IPS-11a (cell line): ENCODE data around the gene KCTD12.

Source experiments
- H3K4me3 ChIP-seq: one replicate; pipeline ENCODE4 v1.5.1; 2013; ENCODE audit warnings: low read depth, low read length, control low read depth

The KCTD12 gene

DNA sequence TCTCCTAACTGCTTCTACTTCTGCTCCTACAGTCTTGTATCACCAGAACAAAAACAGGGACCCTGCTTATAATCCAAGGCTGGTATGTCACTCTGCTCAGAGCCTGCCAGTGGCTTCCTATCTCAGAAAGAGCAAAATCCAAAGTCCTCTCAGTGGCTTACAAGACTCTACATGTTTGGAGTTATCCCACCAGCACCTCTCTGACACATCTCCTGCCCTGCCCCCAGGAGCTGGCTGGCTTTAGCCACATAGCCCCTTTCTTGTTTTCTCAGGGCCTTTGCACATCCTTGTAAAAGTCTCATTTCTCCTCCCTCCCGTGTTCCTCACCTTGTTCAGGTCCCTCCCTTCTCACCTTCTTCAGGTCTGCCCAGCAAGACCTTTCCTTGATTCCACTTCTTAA is 2.2 kb upstream of the KCTD12 start:
- no peak overlapping the region for H3K4me3 ChIP-seq

DNA sequence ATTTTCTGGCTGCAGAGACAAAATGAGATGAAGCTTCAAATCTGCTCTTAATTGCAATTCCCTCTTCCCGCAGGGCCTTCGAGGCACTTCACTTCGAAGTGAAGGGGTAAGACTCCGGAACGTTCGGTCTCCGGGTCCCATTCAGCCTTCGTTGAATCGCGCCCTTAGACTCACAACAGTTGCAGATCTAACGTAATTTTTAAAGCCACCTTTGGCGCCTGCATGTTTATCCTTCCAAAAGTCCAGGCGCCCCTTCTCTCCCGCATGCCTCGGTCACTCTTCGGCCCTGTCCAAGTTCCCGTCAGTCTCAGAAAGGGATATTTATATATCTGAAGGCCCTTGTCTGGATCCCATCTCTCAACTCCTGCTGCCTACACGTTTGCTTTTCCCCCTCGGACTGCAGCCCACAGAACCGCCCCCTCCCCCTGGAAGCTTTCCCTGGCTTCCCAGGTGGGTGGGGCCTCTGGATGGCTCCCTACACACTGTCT is 915 bp upstream of the KCTD12 start:
- H3K4me3 ChIP-seq = peak overlapping the region; percentile 63

DNA sequence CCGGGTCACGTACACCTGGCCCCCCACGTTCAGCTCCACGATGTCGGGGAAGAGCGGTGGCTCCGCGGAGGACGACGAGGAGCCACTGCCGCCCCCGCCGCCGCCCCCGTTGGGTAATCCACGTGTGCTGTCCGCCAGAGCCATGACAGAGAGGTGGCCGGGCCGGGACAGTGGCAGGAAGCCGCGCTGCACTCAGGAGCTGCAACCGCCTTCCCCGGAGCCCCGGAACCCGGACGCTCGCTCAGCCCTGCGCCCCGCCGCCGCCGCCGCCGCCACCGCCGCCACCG is 257 bp downstream of the KCTD12 start:
- H3K4me3 ChIP-seq = peak overlapping the region; percentile 56

- peak overlapping the region; percentile 56 for H3K4me3 ChIP-seq
These were observed 801 bp downstream of the KCTD12 start for GRCh38 chr13:76885203-76886004.

DNA sequence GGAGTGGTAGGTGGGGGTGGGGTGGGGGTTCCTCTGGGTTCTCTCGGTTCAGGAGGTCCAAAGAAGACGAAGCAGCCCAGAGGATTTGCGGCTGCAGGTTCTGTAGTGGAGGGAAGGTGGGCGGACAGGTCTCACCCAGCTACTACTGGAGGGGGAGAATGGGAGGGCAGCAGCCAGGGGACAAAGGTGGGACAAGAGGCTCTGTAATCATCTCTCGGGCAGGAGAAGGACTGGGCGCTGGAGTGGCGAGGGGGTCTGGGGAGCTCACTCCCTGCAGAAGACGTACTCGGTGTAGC is 1.4 kb downstream of the KCTD12 start:
- H3K4me3 ChIP-seq = peak overlapping the region; percentile 56

DNA sequence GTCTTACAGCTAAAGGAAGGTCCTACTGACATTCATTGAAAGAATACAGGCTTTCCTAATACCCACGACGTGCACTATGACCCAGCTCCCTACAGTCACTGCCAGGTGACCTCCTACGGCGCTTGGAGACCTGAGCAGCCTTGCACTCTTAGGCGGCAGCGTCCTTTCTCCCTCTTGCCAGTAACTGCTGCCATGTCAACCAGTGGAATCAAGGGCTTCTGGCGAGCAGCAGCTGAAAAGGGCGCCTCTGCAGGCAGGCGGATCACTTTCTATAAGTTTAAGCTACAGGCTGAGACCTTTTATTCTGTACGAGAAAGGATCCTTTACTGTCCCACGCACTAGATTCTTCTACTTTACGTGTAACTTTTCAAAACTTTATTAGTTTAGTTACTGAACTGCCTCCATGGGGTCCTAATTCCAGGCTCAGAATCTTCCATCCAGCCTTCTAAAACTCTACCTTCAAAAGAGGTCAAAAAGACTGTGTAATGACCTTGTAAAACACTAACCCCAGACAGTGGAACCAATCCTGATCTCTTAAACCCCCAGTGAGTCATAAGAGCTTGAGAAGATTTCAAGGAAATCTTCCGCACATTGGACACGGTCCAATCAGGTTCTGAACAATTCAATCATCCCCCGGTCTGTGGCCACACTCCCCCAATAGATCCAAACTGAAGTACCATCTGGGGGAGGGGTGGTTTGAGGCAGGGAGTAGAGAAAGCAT is 1.9 kb downstream of the KCTD12 start:
- H3K4me3 ChIP-seq = no peak overlapping the region

DNA sequence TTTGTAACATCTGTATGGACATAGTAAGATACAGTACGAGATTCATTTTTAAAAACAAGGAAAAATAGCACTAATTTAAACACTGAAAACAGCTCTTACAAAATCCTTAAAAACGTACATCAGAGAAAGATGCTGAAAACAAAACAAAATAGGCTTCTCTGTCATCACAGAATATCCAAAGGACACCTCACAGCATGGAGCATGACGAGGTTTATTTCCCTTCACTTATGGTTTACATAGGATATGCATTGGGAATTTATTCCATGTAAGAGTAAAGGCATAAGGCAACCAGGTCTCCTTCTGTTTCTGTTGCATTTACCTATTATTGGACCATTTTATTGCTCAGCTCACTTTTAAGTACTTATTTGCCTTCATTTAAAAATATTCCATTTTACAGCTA is 3.0 kb downstream of the KCTD12 start:
- no peak overlapping the region for H3K4me3 ChIP-seq

DNA sequence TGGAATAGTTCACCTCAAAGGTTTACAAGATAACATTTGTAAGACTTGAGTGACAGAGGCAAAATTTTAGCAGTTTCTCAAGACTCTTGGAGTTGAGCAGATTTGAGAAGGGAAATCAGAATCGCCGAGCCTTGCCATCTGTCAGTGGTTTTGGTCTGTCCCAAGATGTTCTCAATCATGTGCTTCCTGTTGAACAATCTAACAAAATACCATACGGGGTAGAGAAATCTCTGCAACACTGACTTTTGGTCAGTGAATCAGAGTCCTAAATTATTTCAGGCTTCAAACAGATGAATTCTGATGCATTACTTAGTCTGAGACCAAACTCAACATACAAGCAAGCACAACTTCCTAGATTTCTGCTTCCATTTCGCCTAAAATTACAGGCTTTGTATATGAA is 3.8 kb downstream of the KCTD12 start:
- no peak overlapping the region for H3K4me3 ChIP-seq

- no peak overlapping the region for H3K4me3 ChIP-seq
These were observed 6.3 kb downstream of the KCTD12 start for GRCh38 chr13:76879883-76880270.

- no peak overlapping the region for H3K4me3 ChIP-seq
These were observed 6.9 kb downstream of the KCTD12 start for GRCh38 chr13:76879203-76879882.

DNA sequence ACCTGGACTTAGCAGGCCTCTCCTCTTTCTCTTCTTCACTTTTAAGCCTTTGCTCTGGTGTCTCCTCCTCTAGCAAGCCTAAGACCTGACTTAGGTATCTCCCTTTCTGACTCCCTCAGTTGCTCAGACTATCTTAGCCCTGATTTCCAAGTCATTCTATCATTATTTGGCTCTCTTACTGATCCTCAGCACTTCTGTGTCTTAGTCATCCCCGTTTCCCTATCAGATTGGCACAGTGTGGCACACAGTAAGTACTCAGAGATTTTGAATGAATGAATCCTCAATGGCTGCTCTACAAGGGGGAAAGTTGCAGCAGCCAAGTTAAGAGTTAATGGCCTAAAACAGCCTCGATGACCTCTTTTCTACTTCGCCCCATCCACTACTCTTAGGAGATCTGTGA is 8.2 kb downstream of the KCTD12 start:
- no peak overlapping the region for H3K4me3 ChIP-seq

DNA sequence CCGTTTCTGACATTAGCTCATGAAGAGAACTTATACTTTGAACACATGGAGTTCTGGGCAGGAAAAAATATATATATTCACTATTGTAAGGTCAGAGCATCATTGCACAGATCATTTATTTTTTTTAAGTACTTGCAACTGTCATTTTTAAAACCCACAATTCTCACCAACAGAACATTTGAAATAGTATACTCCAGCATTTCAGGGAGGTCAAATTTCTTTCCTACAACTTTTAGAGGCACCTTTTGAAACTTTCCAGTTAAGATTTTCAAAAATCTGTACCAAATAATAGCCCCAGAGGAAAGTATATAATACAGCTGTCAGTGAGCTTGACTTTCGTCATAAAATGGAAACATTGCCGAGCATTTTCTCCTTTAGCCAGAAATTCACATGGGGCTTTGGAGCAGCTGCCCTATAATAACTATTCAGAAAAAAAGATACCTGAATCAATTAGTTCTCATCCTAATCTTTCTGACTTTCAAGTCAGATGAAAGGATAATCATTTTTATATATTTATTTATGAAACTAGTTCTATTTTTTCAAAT is 10.9 kb downstream of the KCTD12 start:
- no peak overlapping the region for H3K4me3 ChIP-seq

GRCh38 chr13:76874479-76874878 is 11.7 kb downstream of the KCTD12 start:
- no peak overlapping the region for H3K4me3 ChIP-seq

- no peak overlapping the region for H3K4me3 ChIP-seq
These were observed 12.8 kb downstream of the KCTD12 start for GRCh38 chr13:76873445-76873844.

- H3K4me3 ChIP-seq = no peak overlapping the region
These were observed 13.5 kb downstream of the KCTD12 start for GRCh38 chr13:76872675-76873074.

DNA sequence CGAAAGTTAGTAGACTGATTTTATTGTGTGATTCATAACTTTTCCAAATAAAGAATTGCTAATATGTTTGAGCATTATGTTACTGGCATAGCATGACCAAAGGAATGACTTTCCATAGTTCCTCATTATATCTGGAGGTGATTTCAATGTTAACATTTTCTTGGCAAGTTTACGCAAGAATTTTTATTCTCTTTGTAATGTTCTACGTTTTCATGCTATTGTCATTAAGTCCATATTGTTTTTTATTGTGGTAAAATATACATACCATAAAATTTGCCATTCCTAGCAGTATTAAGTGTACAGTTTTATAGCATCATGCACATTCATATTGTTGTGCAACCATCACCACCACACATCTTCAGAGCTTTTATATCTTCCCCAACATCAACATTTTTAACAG is 14.8 kb downstream of the KCTD12 start:
- H3K4me3 ChIP-seq = no peak overlapping the region

GRCh38 chr13:76868371-76868770 is 17.8 kb downstream of the KCTD12 start:
- H3K4me3 ChIP-seq = no peak overlapping the region

- H3K4me3 ChIP-seq = no peak overlapping the region
These were observed 20.2 kb downstream of the KCTD12 start for GRCh38 chr13:76865996-76866503.

DNA sequence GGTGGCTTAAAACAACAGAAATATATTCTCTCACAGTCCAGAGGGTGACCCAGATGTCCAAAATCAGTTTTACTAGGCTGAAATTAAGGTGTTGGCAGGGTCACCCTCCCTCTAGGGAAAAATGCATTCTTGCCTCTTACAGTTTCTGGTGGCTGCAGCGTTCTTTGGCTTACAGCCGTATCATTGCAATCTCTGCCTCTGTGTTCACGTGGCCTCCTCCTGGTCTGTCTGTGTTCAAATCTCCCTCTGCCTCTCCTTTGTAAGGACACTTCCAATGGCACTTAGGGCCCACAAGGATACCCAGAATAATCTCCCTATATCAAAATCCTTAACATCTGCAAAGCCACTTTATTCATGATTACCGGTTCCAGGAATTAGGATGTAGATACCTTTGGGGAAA is 21.1 kb downstream of the KCTD12 start:
- no peak overlapping the region for H3K4me3 ChIP-seq

- no peak overlapping the region for H3K4me3 ChIP-seq
These were observed 21.9 kb downstream of the KCTD12 start for GRCh38 chr13:76864259-76864658.

DNA sequence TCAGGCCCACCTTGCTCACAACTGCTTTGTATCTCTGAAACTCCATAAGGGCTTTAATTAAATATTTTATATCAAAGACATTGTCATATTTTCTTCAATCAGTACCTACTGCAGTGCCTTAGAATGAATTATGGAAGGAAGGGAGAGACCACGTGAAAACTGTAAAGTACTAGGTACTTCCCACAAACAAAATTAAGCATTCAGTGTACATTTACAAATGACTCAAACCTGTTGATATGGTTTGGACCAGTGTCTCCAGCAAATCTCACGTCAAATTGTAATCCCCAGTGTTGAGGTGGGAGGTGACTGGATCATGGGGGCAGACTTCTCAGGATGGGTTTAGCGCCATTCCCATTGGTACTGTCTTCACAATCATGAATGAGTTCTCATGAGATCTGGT is 23.2 kb downstream of the KCTD12 start:
- H3K4me3 ChIP-seq = no peak overlapping the region

DNA sequence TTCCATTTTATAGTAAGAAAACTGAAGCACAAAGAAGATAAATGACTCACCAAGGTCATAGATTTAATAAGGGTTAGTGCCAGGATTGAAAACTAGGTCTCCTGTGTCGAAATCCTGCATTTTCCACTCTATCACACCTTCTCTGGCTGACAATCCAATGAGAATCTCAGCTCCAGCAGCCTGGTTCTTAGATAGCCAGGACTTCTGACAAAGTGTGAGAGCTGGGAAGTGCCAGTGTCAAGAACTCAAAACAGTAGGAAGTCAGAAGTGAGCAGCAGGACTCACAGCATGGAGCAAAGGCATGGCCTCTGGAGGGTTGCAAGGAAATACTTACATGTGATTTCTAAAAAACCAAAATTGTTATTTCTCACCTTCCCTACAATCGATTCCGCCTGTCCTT is 24.3 kb downstream of the KCTD12 start:
- H3K4me3 ChIP-seq = no peak overlapping the region
